Activated gamma-delta T cell (primary cell): Measurements from ENCODE around the gene LRRC46.

Experiments used
- DNase-seq: peaks from one replicate; lab custom pipeline; 2025; lab: John Stamatoyannopoulos, UW

LRRC46 gene

DNA sequence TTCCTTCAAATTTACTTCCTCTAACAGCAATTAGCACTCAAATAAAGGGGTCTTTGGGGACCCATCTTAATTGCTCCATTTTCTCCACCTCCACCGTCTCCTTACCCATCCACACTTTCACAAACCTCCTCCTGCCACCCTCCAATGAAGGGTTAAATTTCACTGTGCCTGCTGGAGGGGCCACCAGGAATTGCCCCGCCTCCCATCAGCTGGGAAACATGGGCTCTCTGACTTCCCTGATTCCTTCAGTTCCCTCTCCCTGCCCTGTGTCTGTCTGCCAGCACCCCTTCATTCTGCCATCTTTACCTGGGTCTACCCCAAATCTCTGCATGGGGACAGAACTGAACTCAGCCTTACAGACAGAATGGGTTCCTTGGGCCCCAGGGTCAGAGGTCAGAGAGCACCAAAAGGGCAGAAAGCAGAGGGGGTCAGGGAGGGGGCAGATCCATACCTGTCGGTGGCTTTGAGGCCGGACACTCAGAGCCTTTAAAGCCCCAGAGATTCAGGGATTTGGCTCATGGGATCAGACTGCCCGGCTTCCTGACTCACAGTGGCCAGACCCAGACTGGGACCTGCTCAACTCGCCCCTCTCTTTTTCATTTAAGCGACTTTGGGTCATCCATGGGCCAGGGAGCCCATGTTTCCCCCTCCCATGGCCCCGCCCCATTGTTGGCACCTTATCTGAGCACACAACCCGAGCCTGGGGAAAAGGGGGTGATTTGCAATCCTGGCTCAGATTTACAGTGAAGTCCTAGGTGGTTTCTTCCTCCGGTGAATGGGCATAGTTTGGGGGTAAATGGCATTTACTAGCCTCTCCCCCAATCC, 46.9 kb downstream of the LRRC46 start:
- DNase-seq, result no peak

DNA sequence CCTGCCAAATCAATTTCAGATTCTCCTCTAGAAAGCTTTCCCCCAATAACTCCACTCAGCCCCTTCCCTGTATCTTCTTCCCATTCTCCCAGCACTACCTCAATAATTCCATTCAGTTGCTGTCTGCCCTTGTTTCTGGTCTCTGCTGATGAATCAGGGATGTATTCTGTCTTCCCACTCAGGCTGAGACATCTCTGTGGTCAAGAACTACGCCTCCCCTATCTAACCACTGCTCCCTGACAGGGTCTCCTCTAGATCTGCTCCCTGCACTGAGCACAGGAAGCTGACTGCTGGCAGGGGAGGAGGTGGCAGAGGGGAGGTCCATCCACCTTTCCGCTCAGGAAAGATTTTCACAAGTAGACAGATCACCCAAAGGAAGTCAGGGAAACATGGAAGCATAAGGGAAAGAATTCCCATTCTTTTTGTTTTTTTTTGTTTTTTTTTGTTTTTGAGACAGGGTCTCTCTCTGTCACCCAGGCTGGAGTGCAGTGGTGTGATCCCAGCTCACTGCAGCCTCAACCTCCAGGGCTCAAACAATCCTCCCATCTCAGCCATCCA, 47.6 kb downstream of the LRRC46 start:
- no peak for DNase-seq

DNA sequence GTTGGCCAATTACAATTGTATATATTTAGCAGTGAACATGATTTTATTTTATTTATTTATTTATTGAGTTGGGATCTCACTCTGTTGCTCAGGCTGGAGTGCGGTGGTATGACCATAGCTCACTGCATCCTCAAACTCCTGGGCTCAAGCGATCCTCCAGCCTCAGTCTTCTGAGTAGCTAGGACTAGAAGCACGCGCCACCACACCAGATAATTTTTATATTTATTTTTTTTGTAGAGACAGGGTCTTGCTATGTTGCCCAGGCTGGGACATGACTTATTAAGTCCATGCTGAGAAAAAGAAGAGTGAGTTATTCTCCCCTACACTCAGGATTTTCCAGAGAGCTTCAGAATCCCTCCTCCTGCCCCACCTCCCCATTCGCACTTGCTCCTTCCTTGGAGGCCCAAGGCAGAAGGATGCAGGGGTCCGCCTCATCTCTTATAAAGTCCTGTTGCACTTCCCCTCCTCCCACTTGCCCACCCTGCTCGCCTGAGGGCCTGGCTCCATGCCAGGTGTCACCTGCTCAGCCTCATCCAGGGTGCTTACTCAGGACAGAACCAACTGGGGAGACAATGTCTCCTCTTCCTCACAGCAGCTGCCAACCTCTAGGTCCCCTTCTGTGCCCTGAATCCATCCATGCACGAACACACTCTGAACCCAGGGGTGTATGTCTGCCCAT, 48.4 kb downstream of the LRRC46 start:
- no peak for DNase-seq

DNA sequence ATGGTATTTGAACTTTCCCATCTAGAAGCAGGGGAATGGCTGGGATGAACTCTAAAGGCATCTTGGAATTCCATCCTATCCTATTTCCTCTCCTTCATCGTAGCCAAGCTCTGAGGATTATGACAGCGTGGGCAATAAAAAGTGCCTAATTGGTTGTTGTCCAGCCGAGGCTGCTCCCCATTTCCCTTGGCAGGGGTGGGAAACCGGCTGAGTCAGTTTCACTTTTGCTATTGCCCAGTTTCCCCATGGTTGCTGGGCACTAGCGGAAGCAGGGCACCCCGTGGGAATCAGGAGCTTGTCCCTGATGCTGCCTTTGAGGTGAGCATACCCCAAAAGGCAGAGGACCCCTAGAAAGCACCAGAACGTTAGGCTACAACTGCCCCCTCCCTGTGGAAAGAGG, 50.8 kb downstream of the LRRC46 start:
- no peak for DNase-seq

DNA sequence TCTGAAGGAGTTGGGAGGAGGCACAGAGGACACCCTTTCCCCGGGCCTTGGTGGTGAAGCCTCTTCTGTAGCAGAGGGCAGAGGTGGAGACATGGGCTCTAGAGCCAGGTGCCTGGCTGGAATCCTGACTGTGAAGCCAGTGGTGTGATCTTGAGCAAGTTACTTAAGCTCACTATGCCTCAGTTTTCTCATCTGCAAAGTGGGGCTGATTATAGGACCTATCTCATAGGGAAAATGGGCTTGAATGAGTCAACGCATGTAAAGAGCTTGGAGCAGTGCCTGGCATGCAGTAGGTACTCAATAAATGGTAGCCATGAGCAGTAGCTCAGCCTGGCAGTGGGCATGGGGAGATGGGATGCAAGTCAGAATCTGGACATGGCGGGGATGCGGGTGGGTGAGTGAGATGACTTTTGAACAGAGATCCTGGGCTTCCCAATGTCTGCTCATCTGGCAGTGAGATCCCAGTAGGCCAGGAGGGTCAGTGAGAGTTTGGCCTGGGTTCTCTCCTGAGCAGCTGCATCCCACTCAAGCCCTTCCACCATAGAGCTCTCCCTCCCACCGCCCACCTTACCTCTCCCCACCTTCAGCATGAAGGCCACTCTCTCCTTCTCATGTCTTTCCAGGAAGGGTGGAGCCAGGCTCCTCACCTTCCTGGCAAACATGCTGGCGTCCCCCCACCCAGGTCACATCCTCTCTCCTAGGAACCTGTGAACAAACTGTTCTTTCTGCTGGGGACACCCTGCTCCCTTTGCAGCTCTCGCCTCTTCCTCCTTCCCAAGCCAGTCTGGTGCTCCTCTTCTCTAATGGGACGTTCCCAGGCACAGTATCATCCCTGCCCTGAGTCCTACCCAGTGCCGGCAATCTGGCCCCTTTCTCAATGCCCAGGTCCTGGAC, 51.5 kb downstream of the LRRC46 start:
- no peak for DNase-seq

DNA sequence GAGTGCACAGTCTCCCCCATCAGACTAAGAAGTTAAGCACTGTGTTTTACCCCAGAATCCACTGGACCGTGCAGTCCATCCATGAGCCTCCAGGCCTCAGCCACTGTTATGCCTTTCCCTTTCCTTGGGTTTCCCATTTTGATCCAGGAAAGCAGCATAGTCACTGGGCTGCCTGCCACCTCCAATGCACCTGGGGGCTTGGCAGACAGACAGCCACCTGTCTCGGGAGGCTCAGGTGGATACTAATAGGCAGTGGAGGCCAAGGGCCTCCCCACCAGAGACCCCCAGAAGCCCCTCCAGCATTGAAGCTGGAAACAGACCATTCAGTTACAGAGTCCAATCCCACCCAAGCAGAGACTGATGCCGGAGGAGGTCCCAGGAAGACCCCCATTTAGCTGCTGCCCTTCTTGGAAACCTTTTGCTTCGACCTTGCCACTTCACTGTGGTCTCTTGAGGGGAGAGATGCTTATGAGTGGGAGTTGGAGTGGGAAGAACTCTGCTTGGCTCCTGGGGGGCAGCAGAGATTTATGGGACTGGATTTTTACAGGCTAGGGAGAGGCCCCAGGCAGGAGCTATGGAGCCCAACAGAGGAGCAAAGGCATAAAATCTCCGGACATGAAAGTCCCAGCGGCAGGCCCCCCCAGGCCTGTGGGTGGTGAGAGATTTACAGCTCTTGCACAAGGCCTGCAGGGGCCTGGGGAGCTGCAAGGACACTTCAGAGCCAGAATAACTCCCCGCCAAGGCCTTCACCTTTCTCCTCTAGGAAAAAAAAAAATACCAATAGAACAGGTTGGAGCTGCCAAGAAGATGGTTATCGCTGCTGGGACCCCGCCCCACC, 52.3 kb downstream of the LRRC46 start:
- no peak for DNase-seq

DNA sequence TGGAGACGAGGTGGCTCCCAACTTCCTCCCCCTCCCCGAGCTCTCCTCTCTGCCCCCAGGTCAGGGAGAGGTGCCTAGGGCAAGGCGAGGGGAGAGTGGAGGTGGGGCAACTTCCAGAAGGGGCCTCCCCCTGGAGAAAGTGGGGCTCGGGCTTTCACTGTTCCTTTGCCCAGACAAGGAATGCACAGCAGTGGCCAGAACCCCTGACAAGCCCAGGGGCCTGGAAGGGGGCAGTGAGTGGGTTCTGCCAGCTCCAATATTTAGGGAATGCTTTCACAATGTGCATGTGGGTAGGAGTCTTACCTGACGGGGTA, 52.9 kb downstream of the LRRC46 start:
- no peak for DNase-seq

DNA sequence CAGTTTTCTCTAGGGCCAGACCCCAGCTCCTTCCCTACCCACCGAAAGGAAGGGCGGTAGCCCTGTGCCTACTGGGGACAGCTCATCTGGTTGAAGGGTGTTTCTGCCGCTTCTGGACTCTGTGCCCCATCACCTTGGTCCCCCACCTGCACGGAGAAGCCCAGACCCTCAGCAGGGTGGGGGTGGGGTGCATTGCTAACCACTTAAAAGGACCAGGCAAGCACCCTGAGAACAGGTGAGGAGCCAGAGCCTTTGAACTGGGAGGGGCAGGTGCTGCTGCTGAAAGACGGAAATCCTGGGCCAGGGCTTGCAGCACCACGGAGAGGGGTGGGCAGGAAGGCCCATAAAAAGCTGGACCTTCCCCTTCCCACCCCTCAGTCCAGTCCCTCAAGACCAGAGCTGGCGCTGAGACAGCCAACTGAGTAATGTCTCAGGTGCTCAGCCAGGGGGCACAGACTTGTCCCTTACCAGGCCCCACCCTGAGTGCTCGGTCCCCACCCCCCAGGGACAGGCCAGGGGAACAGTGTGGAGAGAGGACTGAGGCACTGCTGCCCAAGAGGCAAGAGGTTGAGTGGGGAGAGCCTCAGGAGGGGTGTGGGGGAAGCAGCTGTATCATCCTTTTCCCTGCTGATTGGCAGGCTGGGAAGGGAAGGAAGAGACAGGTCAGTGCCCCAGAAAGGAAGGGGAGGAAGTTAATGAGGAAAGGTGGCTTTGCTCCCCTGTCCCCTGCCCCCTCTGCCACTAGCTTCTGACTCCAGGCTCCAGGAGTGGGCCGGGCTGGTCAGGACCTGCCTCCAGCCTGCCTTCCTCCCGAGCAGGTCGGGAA, 53.6 kb downstream of the LRRC46 start:
- no peak for DNase-seq
